ENCODE data around the gene MVB12B. TPM values are rescaled to one million over a fixed set of nuclear protein-coding genes. Genes with fewer than 3 reads are reported as not detected.

The MVB12B gene
- total RNA-seq, 1 experiment from 2014 or later: 10.9 TPM

DNA sequence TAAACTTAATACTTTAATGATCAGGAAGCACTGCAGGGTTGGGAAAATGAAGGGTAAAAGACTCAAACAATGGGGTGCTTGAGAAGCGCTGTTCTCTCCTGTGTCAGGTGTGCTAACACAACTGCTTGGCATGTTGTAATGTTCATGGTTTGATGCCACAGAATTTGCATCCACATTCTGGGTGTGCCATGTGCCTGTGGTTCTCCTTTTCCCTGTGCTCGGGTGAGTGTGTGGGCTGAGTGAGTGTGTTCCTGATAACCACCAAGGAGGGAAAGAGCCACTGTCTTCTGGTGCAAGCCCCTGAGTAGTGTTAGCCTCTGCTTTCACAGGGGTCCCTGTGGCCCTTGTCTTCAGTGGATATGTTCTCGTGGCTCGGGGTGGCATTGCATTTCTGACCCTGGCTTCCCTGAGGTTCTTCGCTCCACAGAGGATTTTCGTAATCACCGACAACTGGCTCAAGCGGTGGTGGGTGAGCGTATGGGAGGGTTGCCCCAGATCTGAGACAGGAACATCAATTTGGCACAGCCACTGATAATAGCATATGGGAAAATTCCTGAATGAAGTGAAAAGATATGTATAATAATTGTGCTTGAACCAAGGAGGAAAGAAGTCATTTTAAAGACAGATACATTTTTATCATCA, 102.0 kb downstream of the MVB12B start (continued):
- no peak for TF ChIP-seq SIN3A (IDR thresholded peaks at IDR 0.05; ENCODE audit: low read depth)
- no peak for TF ChIP-seq YY1 (IDR thresholded peaks at IDR 0.05; ENCODE audit: extremely low read depth, insufficient replicate concordance, low read depth, low read length)
- TF ChIP-seq SRF (IDR thresholded peaks at IDR 0.05; ENCODE audit: low read depth): no peak
- TF ChIP-seq JUND (IDR thresholded peaks at IDR 0.05): no peak
- no peak for TF ChIP-seq ZFX (IDR thresholded peaks at IDR 0.05)
- TF ChIP-seq, protein P1, sequence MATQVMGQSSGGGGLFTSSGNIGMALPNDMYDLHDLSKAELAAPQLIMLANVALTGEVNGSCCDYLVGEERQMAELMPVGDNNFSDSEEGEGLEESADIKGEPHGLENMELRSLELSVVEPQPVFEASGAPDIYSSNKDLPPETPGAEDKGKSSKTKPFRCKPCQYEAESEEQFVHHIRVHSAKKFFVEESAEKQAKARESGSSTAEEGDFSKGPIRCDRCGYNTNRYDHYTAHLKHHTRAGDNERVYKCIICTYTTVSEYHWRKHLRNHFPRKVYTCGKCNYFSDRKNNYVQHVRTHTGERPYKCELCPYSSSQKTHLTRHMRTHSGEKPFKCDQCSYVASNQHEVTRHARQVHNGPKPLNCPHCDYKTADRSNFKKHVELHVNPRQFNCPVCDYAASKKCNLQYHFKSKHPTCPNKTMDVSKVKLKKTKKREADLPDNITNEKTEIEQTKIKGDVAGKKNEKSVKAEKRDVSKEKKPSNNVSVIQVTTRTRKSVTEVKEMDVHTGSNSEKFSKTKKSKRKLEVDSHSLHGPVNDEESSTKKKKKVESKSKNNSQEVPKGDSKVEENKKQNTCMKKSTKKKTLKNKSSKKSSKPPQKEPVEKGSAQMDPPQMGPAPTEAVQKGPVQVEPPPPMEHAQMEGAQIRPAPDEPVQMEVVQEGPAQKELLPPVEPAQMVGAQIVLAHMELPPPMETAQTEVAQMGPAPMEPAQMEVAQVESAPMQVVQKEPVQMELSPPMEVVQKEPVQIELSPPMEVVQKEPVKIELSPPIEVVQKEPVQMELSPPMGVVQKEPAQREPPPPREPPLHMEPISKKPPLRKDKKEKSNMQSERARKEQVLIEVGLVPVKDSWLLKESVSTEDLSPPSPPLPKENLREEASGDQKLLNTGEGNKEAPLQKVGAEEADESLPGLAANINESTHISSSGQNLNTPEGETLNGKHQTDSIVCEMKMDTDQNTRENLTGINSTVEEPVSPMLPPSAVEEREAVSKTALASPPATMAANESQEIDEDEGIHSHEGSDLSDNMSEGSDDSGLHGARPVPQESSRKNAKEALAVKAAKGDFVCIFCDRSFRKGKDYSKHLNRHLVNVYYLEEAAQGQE (IDR thresholded peaks at IDR 0.05; ENCODE audit: low read depth): no peak
- TF ChIP-seq CBX3 (IDR thresholded peaks at IDR 0.05; ENCODE audit: low read depth): no peak
- no peak for TF ChIP-seq RAD21 (IDR thresholded peaks at IDR 0.05; ENCODE audit: low read depth)

- no peaks in the 10 kb centered on the region for H3K27me3 ChIP-seq (ENCODE audit: insufficient read depth, low read length)
- no peaks in the 10 kb centered on the region for H3K9me2 ChIP-seq (ENCODE audit: insufficient read depth)
- intact Hi-C loops (cut with micrococcal nuclease): no loop called here
- H3K4me3 ChIP-seq (replicated peaks in 1 of 2; ENCODE audit: low read depth in 1 of 2, low read length in 2 of 2): no peak overlapping the region
- CTCF ChIA-PET: no interaction called here
- no peak overlapping the region for H3K27ac ChIP-seq (ENCODE audit: low read depth, low read length)
- no peak for ATAC-seq
- H3K4me2 ChIP-seq (ENCODE audit: low read length): no peak overlapping the region
- no peak for DNase-seq (ENCODE audit: low read depth, low spot score)
- H4K20me1 ChIP-seq (ENCODE audit: insufficient read depth): no peaks in the 10 kb centered on the region
- no peaks in the 10 kb centered on the region for H3K36me3 ChIP-seq (ENCODE audit: control insufficient read depth in 1 of 2, insufficient read depth in 2 of 2, low read length in 2 of 2)
- POLR2A ChIA-PET: no interaction called here
- no peaks in the 10 kb centered on the region for H3K9me3 ChIP-seq (ENCODE audit: control insufficient read depth in 1 of 2, insufficient read depth in 1 of 2, low read depth in 1 of 2, low read length in 2 of 2)
- no peaks in the 10 kb centered on the region for H3K4me1 ChIP-seq (ENCODE audit: control insufficient read depth in 1 of 2, insufficient read depth in 2 of 2, low read length in 2 of 2)
- H2AFZ ChIP-seq (ENCODE audit: low read depth, low read length, poor library complexity, severe bottlenecking): no peak overlapping the region
- no TSS peak for BruUV-seq (replicated peaks)
- no peaks in the 10 kb centered on the region for H3K79me2 ChIP-seq (ENCODE audit: insufficient read depth, low read length)
- H3K9ac ChIP-seq (ENCODE audit: low read length): no peak overlapping the region
- RAD21 ChIA-PET (ENCODE audit: low non-redundant PET in 1 of 2, low total read pairs in 2 of 2, uncharacterized antibody in 2 of 2, unreplicated experiment in 2 of 2): no interaction called here
- TF ChIP-seq POLR2AphosphoS5 (IDR thresholded peaks at IDR 0.05; ENCODE audit: low read depth, low read length) (no peak), SIN3A (IDR thresholded peaks at IDR 0.05; ENCODE audit: low read depth) (no peak), CEBPB (IDR thresholded peaks at IDR 0.05; ENCODE audit: low read depth) (no peak), TCF7L2 (IDR thresholded peaks at IDR 0.05; ENCODE audit: borderline replicate concordance, extremely low read depth, insufficient read depth, insufficient read length) (no peak), SP1 (IDR thresholded peaks at IDR 0.05; ENCODE audit: low read depth) (no peak), ELF1 (IDR thresholded peaks at IDR 0.05; ENCODE audit: borderline replicate concordance, low read depth) (no peak), ZNF274 (IDR thresholded peaks at IDR 0.05; ENCODE audit: low read depth, low read length) (no peak), YY1 (IDR thresholded peaks at IDR 0.05; ENCODE audit: extremely low read depth, insufficient replicate concordance, low read depth, low read length) (no peak), POLR2A (IDR thresholded peaks at IDR 0.05; ENCODE audit: borderline replicate concordance, extremely low read depth, insufficient read depth, insufficient read length) (no peak), FOSL1 (IDR thresholded peaks at IDR 0.05; ENCODE audit: low read depth) (no peak), EZH2 (IDR thresholded peaks at IDR 0.05) (no peak), SRF (IDR thresholded peaks at IDR 0.05; ENCODE audit: low read depth) (no peak), CBX3 (IDR thresholded peaks at IDR 0.05; ENCODE audit: low read depth) (no peak), EZH2phosphoT487 (IDR thresholded peaks at IDR 0.05; ENCODE audit: borderline replicate concordance) (no peak)
- TF ChIP-seq, protein P2, sequence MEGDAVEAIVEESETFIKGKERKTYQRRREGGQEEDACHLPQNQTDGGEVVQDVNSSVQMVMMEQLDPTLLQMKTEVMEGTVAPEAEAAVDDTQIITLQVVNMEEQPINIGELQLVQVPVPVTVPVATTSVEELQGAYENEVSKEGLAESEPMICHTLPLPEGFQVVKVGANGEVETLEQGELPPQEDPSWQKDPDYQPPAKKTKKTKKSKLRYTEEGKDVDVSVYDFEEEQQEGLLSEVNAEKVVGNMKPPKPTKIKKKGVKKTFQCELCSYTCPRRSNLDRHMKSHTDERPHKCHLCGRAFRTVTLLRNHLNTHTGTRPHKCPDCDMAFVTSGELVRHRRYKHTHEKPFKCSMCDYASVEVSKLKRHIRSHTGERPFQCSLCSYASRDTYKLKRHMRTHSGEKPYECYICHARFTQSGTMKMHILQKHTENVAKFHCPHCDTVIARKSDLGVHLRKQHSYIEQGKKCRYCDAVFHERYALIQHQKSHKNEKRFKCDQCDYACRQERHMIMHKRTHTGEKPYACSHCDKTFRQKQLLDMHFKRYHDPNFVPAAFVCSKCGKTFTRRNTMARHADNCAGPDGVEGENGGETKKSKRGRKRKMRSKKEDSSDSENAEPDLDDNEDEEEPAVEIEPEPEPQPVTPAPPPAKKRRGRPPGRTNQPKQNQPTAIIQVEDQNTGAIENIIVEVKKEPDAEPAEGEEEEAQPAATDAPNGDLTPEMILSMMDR (IDR thresholded peaks at IDR 0.05 in 2 of 3, conservative IDR thresholded peaks at IDR 0.05 in 1 of 3; ENCODE audit: borderline replicate concordance in 1 of 3, insufficient read depth in 1 of 3, low read depth in 2 of 3, low read length in 2 of 3): no peak
These were observed 102.6 kb downstream of the MVB12B start for GRCh38 chr9:126429190-126429589.

Measured in HCT116 (cell line).